H1 (cell line): ENCODE results near the gene LAMA4. TPM values are rescaled to one million over a fixed set of nuclear protein-coding genes. Genes with fewer than 3 reads are reported as not detected.

Source experiments
- CTCF ChIA-PET: fragments of 300-600 bp; sonication (Branson Sonifier 250); formaldehyde crosslinking; loops from one replicate; lab custom pipeline; 2021; ENCODE audit not compliant: partially characterized antibody; lab: Charles Lee
- POLR2A ChIA-PET: fragments of 300-600 bp; sonication (Branson Sonifier 250); formaldehyde crosslinking; loops from one replicate; lab custom pipeline; 2021; ENCODE audit warnings: inconsistent platforms; ENCODE audit not compliant: partially characterized antibody; lab: Charles Lee
- DNase-seq, 2 experiments: peaks; one replicate each; pipeline versions ENCODE4 v3.0.0 to v3.0.0-alpha.2; 2010 to 2022; ENCODE audit warnings: low spot score in 2 of 2, low read depth in 1 of 2, mixed read lengths in 1 of 2
- FAIRE-seq: peaks from 2 replicates; lab custom pipeline; 2011; peaks lifted over from hg19 to GRCh38; lab: Jason Lieb, UNC
- H2AFZ ChIP-seq: 2 replicates; pipeline ENCODE4 v1.8.1; 2012; ENCODE audit warnings: low read length, inconsistent platforms
- H2AK5ac ChIP-seq: 2 replicates; pipeline ENCODE4 v1.6.1; 2013; ENCODE audit warnings: low read depth, low read length
- H2BK120ac ChIP-seq: replicated peaks from 2 replicates; pipeline ENCODE3; 2013; ENCODE audit warnings: low read depth, low read length, inconsistent platforms
- H2BK12ac ChIP-seq: 2 replicates; pipeline ENCODE4 v1.6.1; 2013; ENCODE audit warnings: low read depth, low read length
- H2BK15ac ChIP-seq: 2 replicates; pipeline ENCODE4 v1.6.1; 2013; ENCODE audit warnings: low read length
- H2BK20ac ChIP-seq: 2 replicates; pipeline ENCODE4 v1.6.1; 2013; ENCODE audit warnings: low read length
- H2BK5ac ChIP-seq: 2 replicates; pipeline ENCODE4 v1.6.1; 2013; ENCODE audit warnings: low read depth, low read length
- H3K14ac ChIP-seq: 2 replicates; pipeline ENCODE4 v1.6.1; 2013; ENCODE audit warnings: inconsistent platforms; ENCODE audit not compliant: insufficient read length
- H3K18ac ChIP-seq: 2 replicates; pipeline ENCODE4 v1.6.1; 2013; ENCODE audit warnings: low read length; ENCODE audit errors: extremely low read depth
- H3K23ac ChIP-seq: 2 replicates; pipeline ENCODE4 v1.6.1; 2013; ENCODE audit warnings: inconsistent platforms; ENCODE audit not compliant: insufficient read length
- H3K23me2 ChIP-seq: 2 replicates; pipeline ENCODE4 v1.6.1; 2013; ENCODE audit warnings: low read depth, low read length
- H3K27ac ChIP-seq: 2 replicates; pipeline ENCODE4 v1.6.1; 2011; ENCODE audit warnings: low read depth, low read length, inconsistent platforms
- H3K27me3 ChIP-seq, 4 experiments: replicated peaks in 1 of 4; 1 replicate in 1 of 4; 2 replicates in 3 of 4; pipeline versions ENCODE4 v1.6.1 to v1.8.1; 2011 to 2013; ENCODE audit warnings: low read length in 3 of 4, mild to moderate bottlenecking in 3 of 4, inconsistent platforms in 2 of 4, mixed read lengths in 2 of 4, moderate library complexity in 1 of 4; ENCODE audit not compliant: control insufficient read depth in 3 of 4, insufficient read depth in 3 of 4; ENCODE audit errors: extremely low read depth in 1 of 4
- H3K36me3 ChIP-seq, 4 experiments: 2 replicates each; pipeline versions ENCODE4 v1.6.1 to v1.8.1; 2011 to 2013; ENCODE audit warnings: mild to moderate bottlenecking in 4 of 4, low read length in 3 of 4, moderate library complexity in 2 of 4, control low read depth in 1 of 4, inconsistent platforms in 1 of 4; ENCODE audit not compliant: insufficient read depth in 4 of 4, control insufficient read depth in 2 of 4
- H3K4ac ChIP-seq: replicated peaks from 2 replicates; pipeline ENCODE3; 2013; ENCODE audit warnings: low read length, low read depth, mixed read lengths, inconsistent platforms; ENCODE audit not compliant: insufficient read length
- H3K4me1 ChIP-seq, 4 experiments: replicated peaks in 1 of 4; 1 replicate in 1 of 4; 2 replicates in 3 of 4; pipeline versions ENCODE4 v1.6.1 to v1.8.1; 2011 to 2013; ENCODE audit warnings: low read length in 3 of 4, inconsistent platforms in 2 of 4, mixed read lengths in 1 of 4; ENCODE audit not compliant: insufficient read depth in 4 of 4, control insufficient read depth in 3 of 4
- H3K4me2 ChIP-seq, 2 experiments: 2 replicates each; pipeline versions ENCODE4 v1.6.1 to v1.8.1; 2011 to 2013; ENCODE audit warnings: low read depth in 2 of 2, low read length in 2 of 2, control low read depth in 1 of 2, inconsistent platforms in 1 of 2, mild to moderate bottlenecking in 1 of 2; ENCODE audit not compliant: insufficient read depth in 1 of 2
- H3K4me3 ChIP-seq, 4 experiments: fragments of 200-600, 300-600 bp in 1 of 4; sonication (generic), shearing (Covaris generic), sonication (Bioruptor Twin) in 1 of 4; 2 replicates each; pipeline versions ENCODE4 v1.5.1 to v1.8.1; 2011 to 2016; ENCODE audit warnings: low read length in 4 of 4, low read depth in 3 of 4, control low read depth in 2 of 4, inconsistent platforms in 2 of 4, mild to moderate bottlenecking in 2 of 4, mixed read lengths in 1 of 4, moderate library complexity in 1 of 4; ENCODE audit not compliant: insufficient read depth in 2 of 4; ENCODE audit errors: extremely low read depth in 1 of 4
- H3K56ac ChIP-seq: replicated peaks from 2 replicates; pipeline ENCODE3; 2013; ENCODE audit warnings: low read depth, mild to moderate bottlenecking, mixed read lengths, low read length, inconsistent platforms; ENCODE audit not compliant: insufficient read length
- H3K79me1 ChIP-seq: 2 replicates; pipeline ENCODE4 v1.6.1; 2013; ENCODE audit warnings: low read depth, low read length, control low read depth
- H3K79me2 ChIP-seq, 2 experiments: 2 replicates each; pipeline versions ENCODE4 v1.6.1 to v1.8.1; 2012 to 2013; ENCODE audit warnings: low read length in 2 of 2, mild to moderate bottlenecking in 2 of 2, inconsistent platforms in 1 of 2; ENCODE audit not compliant: insufficient read depth in 2 of 2, control insufficient read depth in 1 of 2
- H3K9ac ChIP-seq, 4 experiments: replicated peaks in 1 of 4; 1 replicate in 1 of 4; 2 replicates in 3 of 4; pipeline versions ENCODE4 v1.6.1 to v1.8.1; 2011 to 2013; ENCODE audit warnings: low read depth in 3 of 4, low read length in 3 of 4, control low read depth in 2 of 4, mild to moderate bottlenecking in 2 of 4, moderate library complexity in 2 of 4, inconsistent platforms in 1 of 4; ENCODE audit errors: extremely low read depth in 1 of 4
- H3K9me3 ChIP-seq, 2 experiments: 2 replicates each; pipeline versions ENCODE4 v1.6.1 to v1.8.1; 2012 to 2013; ENCODE audit warnings: mild to moderate bottlenecking in 2 of 2, moderate library complexity in 2 of 2, control low read depth in 1 of 2, inconsistent platforms in 1 of 2, low read depth in 1 of 2, low read length in 1 of 2, mixed read lengths in 1 of 2; ENCODE audit not compliant: insufficient read depth in 2 of 2
- H4K20me1 ChIP-seq, 2 experiments: replicated peaks in 1 of 2; 2 replicates each; pipeline versions ENCODE3 to v1.8.1; 2011 to 2013; ENCODE audit warnings: inconsistent platforms in 2 of 2, low read length in 2 of 2, mild to moderate bottlenecking in 1 of 2; ENCODE audit not compliant: insufficient read depth in 2 of 2, control insufficient read depth in 1 of 2
- H4K5ac ChIP-seq: 2 replicates; pipeline ENCODE4 v1.6.1; 2013; ENCODE audit warnings: low read length, low read depth, mixed read lengths, inconsistent platforms; ENCODE audit not compliant: insufficient read length
- H4K8ac ChIP-seq: 2 replicates; pipeline ENCODE4 v1.8.0; 2013; ENCODE audit warnings: mild to moderate bottlenecking, moderate library complexity, low read length, inconsistent platforms; ENCODE audit not compliant: insufficient read depth; ENCODE audit errors: extremely low read depth
- H4K91ac ChIP-seq: replicated peaks from 2 replicates; pipeline ENCODE3; 2013; ENCODE audit warnings: low read length, mixed read lengths, inconsistent platforms; ENCODE audit not compliant: insufficient read length
- EGR1 ChIP-seq: IDR thresholded peaks from 2 replicates; pipeline ENCODE4 v1.6.1; 2011; ENCODE audit warnings: low read depth, low read length, borderline replicate concordance
- EZH2 ChIP-seq: fragments of 200-600 bp; sonication (generic); IDR thresholded peaks from 2 replicates; pipeline ENCODE4 v1.7.1; 2012; ENCODE audit warnings: low read depth, mild to moderate bottlenecking, moderate library complexity, low read length, inconsistent platforms; ENCODE audit not compliant: severe bottlenecking
- SP2 ChIP-seq: IDR thresholded peaks from 2 replicates; pipeline ENCODE4 v1.6.1; 2012; ENCODE audit warnings: mild to moderate bottlenecking, low read length, inconsistent platforms
- SP4 ChIP-seq: IDR thresholded peaks from 2 replicates; pipeline ENCODE4 v1.6.1; 2012; ENCODE audit warnings: low read length, inconsistent platforms
- YY1 ChIP-seq: IDR thresholded peaks from 2 replicates; pipeline ENCODE4 v1.6.1; 2011; ENCODE audit warnings: low read depth, mild to moderate bottlenecking, low read length
- WGBS, 2 experiments: shearing (Covaris generic) in 1 of 2; methylation state at CpG; one replicate each; pipeline versions ENCODE4 v1.1.6 to v1.1.7; 2013 to 2015; ENCODE audit warnings: low lambda C conversion rate in 2 of 2, mixed read lengths in 2 of 2, inconsistent platforms in 1 of 2, low coverage in 1 of 2, missing lambda C conversion rate in 1 of 2; ENCODE audit not compliant: insufficient replicate concordance in 2 of 2, insufficient coverage in 1 of 2, insufficient read length in 1 of 2; ENCODE audit errors: extremely low coverage in 1 of 2, missing lambda C conversion rate in 1 of 2; 5-methylcytosine and 5-hydroxymethylcytosine counted together
- polyA plus RNA-seq, 7 experiments: library from polyadenylated mRNA; depleted of rRNA in 3 of 7; stranded (reverse) in 5 of 7; unstranded in 2 of 7; fragments of >200 nt in 5 of 7; fragments of 200-250 nt in 2 of 7; gene quantifications; 1 replicate in 5 of 7; 2 replicates in 1 of 7; 4 replicates in 1 of 7; pipeline versions ENCODE4 v1.2.1 to v1.2.3, GENCODE V29; 2011 to 2013; ENCODE audit warnings: missing spikeins in 2 of 7, mixed read lengths in 2 of 7
- total RNA-seq: library from RNA; stranded (reverse); fragmentation: NEBNext Ultra II Directional; extraction: Animal tissue kit (Norgen Biotek cat#: 25700); gene quantifications from 2 replicates; pipeline ENCODE4 v1.2.1, GENCODE V29; 2021
- TF ChIP-seq, protein P1 (sequence below): IDR thresholded peaks from 2 replicates; pipeline ENCODE4 v1.6.1; 2011; ENCODE audit warnings: low read length, improper control_type of control experiment

LAMA4 gene
- total and polyA plus RNA-seq, 2 of the 8 experiments (the other 6 are each of a cell fraction or from before 2014, with no cell fraction given), result 0.95 to 1.5 TPM

DNA sequence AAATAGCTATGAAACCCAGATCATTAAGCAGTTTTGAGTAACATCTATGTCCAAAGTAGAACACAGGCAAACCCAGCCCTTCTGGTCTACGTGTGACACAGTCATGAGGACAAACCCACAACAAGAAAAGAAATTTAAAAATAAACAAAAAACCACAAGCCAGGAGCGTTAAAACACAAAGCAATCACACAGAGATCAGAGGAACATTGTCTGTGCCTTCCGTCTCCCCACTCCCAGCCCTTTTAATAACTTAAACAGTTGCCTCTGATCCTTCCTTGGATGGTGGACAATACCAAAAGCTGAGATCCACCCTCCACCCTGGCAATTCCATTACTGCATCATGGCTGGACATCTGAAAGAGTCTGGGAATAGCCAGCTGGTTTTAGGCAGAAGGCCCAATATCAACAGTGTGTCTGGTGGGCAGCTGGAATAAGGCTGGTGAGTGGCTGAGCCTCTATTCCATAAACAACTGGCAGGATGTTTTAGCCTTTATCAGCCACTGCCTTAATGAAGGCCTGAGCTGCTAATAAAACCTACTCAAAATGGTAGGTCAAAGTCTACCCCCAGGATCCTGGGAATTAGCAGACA lies 15.7 kb upstream of the LAMA4 start:
- Histone ChIP-seq H2AFZ (no peak overlapping the region), H2BK20ac (no peak overlapping the region), H3K4me3 (no peak overlapping the region), H4K20me1 (no peaks in the 10 kb centered on the region), H3K79me1 (no peaks in the 10 kb centered on the region), H2BK120ac (no peak overlapping the region), H4K8ac (no peak overlapping the region), H4K91ac (no peak overlapping the region), H3K27ac (no peak overlapping the region), H2BK15ac (no peak overlapping the region), H3K79me2 (no peaks in the 10 kb centered on the region), H3K27me3 (no peaks in the 10 kb centered on the region), H3K23me2 (no peaks in the 10 kb centered on the region), H3K9ac (no peak overlapping the region), H3K36me3 (no peaks in the 10 kb centered on the region), H3K4me1 (no peaks in the 10 kb centered on the region), H3K56ac (no peak overlapping the region), H3K23ac (no peak overlapping the region), H3K4me2 (no peak overlapping the region), H4K5ac (no peak overlapping the region), H3K14ac (no peak overlapping the region), H3K18ac (no peak overlapping the region), H2BK12ac (no peak overlapping the region), H3K4ac (no peak overlapping the region), H2BK5ac (no peak overlapping the region), H2AK5ac (no peak overlapping the region), H3K9me3 (no peaks in the 10 kb centered on the region)
- WGBS, 2 experiments, result 93% methylated on average over 3 of the region's 3 CpGs; no CpG with 5 or more reads in 1 of the 2 experiments
- no peak for FAIRE-seq
- CTCF ChIA-PET, result interaction anchor here (0.7 to 3.6 kb wide), 19 partner anchors 9 to 107 kb away, joined by 3 to 33 read pairs (median 6); no protein-coding TSS in a partner anchor
- no peak for DNase-seq
- POLR2A ChIA-PET, result no interaction called here
- no peak for TF ChIP-seq EZH2
- TF ChIP-seq, protein P1, sequence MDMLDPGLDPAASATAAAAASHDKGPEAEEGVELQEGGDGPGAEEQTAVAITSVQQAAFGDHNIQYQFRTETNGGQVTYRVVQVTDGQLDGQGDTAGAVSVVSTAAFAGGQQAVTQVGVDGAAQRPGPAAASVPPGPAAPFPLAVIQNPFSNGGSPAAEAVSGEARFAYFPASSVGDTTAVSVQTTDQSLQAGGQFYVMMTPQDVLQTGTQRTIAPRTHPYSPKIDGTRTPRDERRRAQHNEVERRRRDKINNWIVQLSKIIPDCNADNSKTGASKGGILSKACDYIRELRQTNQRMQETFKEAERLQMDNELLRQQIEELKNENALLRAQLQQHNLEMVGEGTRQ, result no peak
- no peak for TF ChIP-seq YY1
- no peak for TF ChIP-seq SP4
- no peak for TF ChIP-seq EGR1
- TF ChIP-seq SP2, result no peak
